OCI-LY3 (cell line): Measurements from ENCODE around the gene FUZ.
"Not testable (repeated sequence)": the region's sequence is repeated elsewhere in the genome, so short reads cannot be mapped to it uniquely, and the experiment has no call there.

Experiments
- H2AFZ ChIP-seq: fragments of 200-600, 300-600 bp; shearing (Covaris generic); 2 replicates; pipeline ENCODE4 v1.6.0; 2014; ENCODE audit warnings: antibody characterized with exemption, low read depth, low read length
- H3K27ac ChIP-seq: fragments of 200-600, 300-600 bp; sonication (generic); 2 replicates; pipeline ENCODE4 v1.5.1; 2014; ENCODE audit warnings: mild to moderate bottlenecking, low read length, moderate library complexity, mixed read lengths
- H3K27me3 ChIP-seq: fragments of 200-600, 300-600 bp; sonication (generic); 2 replicates; pipeline ENCODE4 v1.6.1; 2014; ENCODE audit warnings: low read depth, low read length, mixed read lengths
- H3K36me3 ChIP-seq: fragments of 200-600, 300-600 bp; sonication (generic); replicated peaks from 2 replicates; pipeline ENCODE3; 2014; ENCODE audit warnings: low read depth, low read length, mixed read lengths
- H3K4me1 ChIP-seq: fragments of 300-600, 200-600 bp; sonication (generic); 2 replicates; pipeline ENCODE4 v1.6.1; 2014; ENCODE audit warnings: low read length, mixed read lengths
- H3K4me2 ChIP-seq: fragments of 200-600, 300-600 bp; sonication (generic); 2 replicates; pipeline ENCODE4 v1.6.1; 2014; ENCODE audit warnings: low read length, mixed read lengths
- H3K4me3 ChIP-seq: fragments of 300-600, 200-600 bp; sonication (generic); 2 replicates; pipeline ENCODE4 v1.5.1; 2014; ENCODE audit warnings: antibody characterized with exemption, mild to moderate bottlenecking, low read length, moderate library complexity
- H3K79me2 ChIP-seq: fragments of 300-600, 200-600 bp; shearing (Covaris generic); 2 replicates; pipeline ENCODE4 v1.6.1; 2014; ENCODE audit warnings: mild to moderate bottlenecking, low read length, mixed read lengths
- H3K9ac ChIP-seq: fragments of 300-600, 200-600 bp; shearing (Covaris generic); 2 replicates; pipeline ENCODE4 v1.6.0; 2014; ENCODE audit warnings: mild to moderate bottlenecking, low read length, moderate library complexity
- H3K9me3 ChIP-seq: fragments of 200-600, 300-600 bp; shearing (Covaris generic); 2 replicates; pipeline ENCODE4 v1.6.1; 2014; ENCODE audit warnings: low read length, mixed read lengths; ENCODE audit not compliant: insufficient read depth
- H4K20me1 ChIP-seq: fragments of 200-600, 300-600 bp; sonication (generic); 2 replicates; pipeline ENCODE4 v1.6.1; 2016; ENCODE audit warnings: low read length, mixed read lengths; ENCODE audit not compliant: insufficient read depth
- CTCF ChIP-seq: fragments of 200-600, 300-600 bp; sonication (generic); IDR thresholded peaks from 2 replicates; pipeline ENCODE4 v1.5.1; 2014; ENCODE audit warnings: antibody characterized with exemption, low read length, low read depth
- EZH2phosphoT487 ChIP-seq: fragments of 200-600 bp; shearing (Covaris generic); IDR thresholded peaks from 2 replicates; pipeline ENCODE4 v1.6.1; 2018; ENCODE audit warnings: antibody characterized with exemption, mixed run types, low read depth

FUZ gene

GRCh38 chr19:49827034-49827433 lies 13.9 kb upstream of the FUZ start:
- Histone ChIP-seq H3K4me3 (no peak overlapping the region), H4K20me1 (peaks cover 45% of the 10 kb centered on the region), H3K79me2 (peaks cover 37% of the 10 kb centered on the region), H3K4me1 (no peaks in the 10 kb centered on the region), H3K4me2 (no peak overlapping the region), H3K9me3 (no peaks in the 10 kb centered on the region; the same call in 1 of the 2 replicates), H2AFZ (no peak overlapping the region), H3K27me3 (no peaks in the 10 kb centered on the region), H3K27ac (no peak overlapping the region), H3K9ac (no peak overlapping the region), H3K36me3 (peaks cover 35% of the 10 kb centered on the region)
- TF ChIP-seq EZH2phosphoT487 (no peak), CTCF (no peak)

- no peak overlapping the region for H3K4me3 ChIP-seq
- peaks cover 43% of the 10 kb centered on the region for H4K20me1 ChIP-seq
- H3K27me3 ChIP-seq = no peaks in the 10 kb centered on the region
- H3K79me2 ChIP-seq = peaks cover 52% of the 10 kb centered on the region
- no peak overlapping the region for H3K27ac ChIP-seq
- H3K4me1 ChIP-seq = no peaks in the 10 kb centered on the region
- no peak overlapping the region for H2AFZ ChIP-seq
- no peaks in the 10 kb centered on the region; the same call in 1 of the 2 replicates for H3K9me3 ChIP-seq
- peaks cover 30% of the 10 kb centered on the region for H3K36me3 ChIP-seq
- no peak overlapping the region for H3K4me2 ChIP-seq
- TF ChIP-seq CTCF (no peak), EZH2phosphoT487 (no peak)
- no peak overlapping the region for H3K9ac ChIP-seq
Measured at GRCh38 chr19:49824662-49825061, 11.6 kb upstream of the FUZ start.

GRCh38 chr19:49823472-49823871 lies 10.4 kb upstream of the FUZ start:
- Histone ChIP-seq H3K79me2 (peaks cover 64% of the 10 kb centered on the region), H3K4me2 (no peak overlapping the region), H3K36me3 (peaks cover 26% of the 10 kb centered on the region)

GRCh38 chr19:49820125-49820524 lies 7.0 kb upstream of the FUZ start:
- H4K20me1 ChIP-seq = peaks cover 23% of the 10 kb centered on the region
- peaks cover 52% of the 10 kb centered on the region for H3K79me2 ChIP-seq
- H3K9ac ChIP-seq = no peak overlapping the region
- no peaks in the 10 kb centered on the region for H3K27me3 ChIP-seq
- H3K9me3 ChIP-seq = no peaks in the 10 kb centered on the region; the same call in 1 of the 2 replicates
- H3K36me3 ChIP-seq = peaks cover 26% of the 10 kb centered on the region
- no peak overlapping the region for H2AFZ ChIP-seq
- no peak overlapping the region for H3K4me3 ChIP-seq
- no peak overlapping the region for H3K4me2 ChIP-seq
- TF ChIP-seq CTCF (no peak), EZH2phosphoT487 (no peak)
- peaks cover 8% of the 10 kb centered on the region for H3K4me1 ChIP-seq
- no peak overlapping the region for H3K27ac ChIP-seq

More at GRCh38 chr19:49823472-49823871, 10.4 kb upstream of the FUZ start:
- no peak overlapping the region for H2AFZ ChIP-seq
- no peak for TF ChIP-seq EZH2phosphoT487
- no peaks in the 10 kb centered on the region for H3K27me3 ChIP-seq
- no peak overlapping the region for H3K9ac ChIP-seq
- H3K4me3 ChIP-seq = no peak overlapping the region
- H3K9me3 ChIP-seq = no peaks in the 10 kb centered on the region; the same call in 1 of the 2 replicates
- H4K20me1 ChIP-seq = peaks cover 40% of the 10 kb centered on the region
- no peak overlapping the region for H3K27ac ChIP-seq
- peaks cover 8% of the 10 kb centered on the region for H3K4me1 ChIP-seq

- peak overlapping the region; percentile 89 for H3K4me3 ChIP-seq
- H4K20me1 ChIP-seq = peaks cover 19% of the 10 kb centered on the region
- not testable (repeated sequence) for H3K9me3 ChIP-seq, H2AFZ ChIP-seq, H3K4me1 ChIP-seq, H3K27ac ChIP-seq, H3K27me3 ChIP-seq
- peak overlapping the region; percentile 91; the same call in 1 of the 2 replicates for H3K9ac ChIP-seq
- peak overlapping the region; percentile 89 for H3K4me2 ChIP-seq
- H3K79me2 ChIP-seq = peaks cover 47% of the 10 kb centered on the region
- peaks cover 26% of the 10 kb centered on the region for H3K36me3 ChIP-seq
Measured at GRCh38 chr19:49819452-49820115, 6.5 kb upstream of the FUZ start.
